ENCODE measurements around the gene ERBB2.
A peak's percentile ranks its signal among the peaks of the same experiment; 100 is the strongest.

The ERBB2 gene

DNA sequence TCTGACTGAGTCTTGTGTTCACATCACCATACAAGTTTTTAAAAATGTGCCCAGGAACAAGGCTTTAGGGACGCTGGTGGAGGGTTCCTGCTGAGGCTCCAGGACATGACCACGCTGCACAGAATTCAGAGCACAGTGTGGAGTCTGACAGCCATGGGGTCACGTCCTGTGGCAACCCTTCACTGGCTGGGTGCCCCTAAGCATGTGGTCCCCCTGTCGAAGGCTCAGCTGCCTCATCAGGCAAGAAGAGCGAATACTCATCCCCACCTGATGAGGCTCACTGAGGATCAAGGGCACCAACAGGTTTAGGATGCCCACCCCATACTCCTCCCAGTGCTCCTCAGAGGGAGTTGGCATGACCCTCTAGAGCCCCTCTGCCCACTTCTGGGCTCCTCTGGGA is 25.7 kb upstream of the ERBB2 start:
- Histone ChIP-seq H3K4me2 (ENCODE audit: insufficient read depth, low read length, poor library complexity, severe bottlenecking) (no peak overlapping the region), H2AFZ (ENCODE audit: low read length) (no peak overlapping the region), H3K9ac (ENCODE audit: low read depth, low read length, poor library complexity) (peak overlapping the region; percentile 7), H3K27me3 (ENCODE audit: control insufficient read depth in 3 of 3, insufficient read depth in 3 of 3, low read depth in 1 of 3, low read length in 3 of 3) (peaks cover 0 to 15% (median 12%) of the 10 kb centered on the region in 3 experiments), H4K91ac (ENCODE audit: low read depth, low read length, poor library complexity) (no peak overlapping the region), H3K4ac (ENCODE audit: low read length) (no peak overlapping the region), H3K4me1 (ENCODE audit: control insufficient read depth in 2 of 2, insufficient read depth in 1 of 2, low read depth in 1 of 2, low read length in 2 of 2) (no peaks in the 10 kb centered on the region), H2BK15ac (ENCODE audit: low read length) (no peak overlapping the region), H3K18ac (ENCODE audit: low read length) (no peak overlapping the region), H3K4me3 (ENCODE audit: low read length in 2 of 2) (no peak overlapping the region), H2BK12ac (ENCODE audit: low read length) (no peak overlapping the region), H2BK5ac (ENCODE audit: low read length) (no peak overlapping the region), H3K9me3 (replicated peaks in 1 of 2; ENCODE audit: control insufficient read depth in 2 of 2, insufficient read depth in 1 of 2, low read depth in 1 of 2, low read length in 2 of 2) (no peaks in the 10 kb centered on the region), H4K8ac (ENCODE audit: low read depth, low read length) (no peak overlapping the region), H3K14ac (ENCODE audit: low read length) (no peak overlapping the region), H3K27ac (replicated peaks; ENCODE audit: low read length) (no peak overlapping the region), H2BK120ac (ENCODE audit: low read depth, low read length) (no peak overlapping the region), H3K36me3 (replicated peaks in 1 of 2; ENCODE audit: control insufficient read depth in 2 of 2, insufficient read depth in 2 of 2, low read length in 2 of 2) (peaks cover 4 to 8% of the 10 kb centered on the region in 2 donors), H2AK5ac (ENCODE audit: low read depth, low read length) (peak overlapping the region; percentile 23), H3K79me1 (ENCODE audit: low read depth, low read length) (no peaks in the 10 kb centered on the region), H3K23ac (ENCODE audit: low read depth, low read length, poor library complexity) (no peak overlapping the region)
- DNase-seq (ENCODE audit: low spot score): no peak
- whole genome bisulfite sequencing, 2 donors (ENCODE audit: extremely low coverage in 2 of 2, insufficient read length in 2 of 2, insufficient replicate concordance in 1 of 2): no CpG with 5 or more reads among the region's 5 CpGs

DNA sequence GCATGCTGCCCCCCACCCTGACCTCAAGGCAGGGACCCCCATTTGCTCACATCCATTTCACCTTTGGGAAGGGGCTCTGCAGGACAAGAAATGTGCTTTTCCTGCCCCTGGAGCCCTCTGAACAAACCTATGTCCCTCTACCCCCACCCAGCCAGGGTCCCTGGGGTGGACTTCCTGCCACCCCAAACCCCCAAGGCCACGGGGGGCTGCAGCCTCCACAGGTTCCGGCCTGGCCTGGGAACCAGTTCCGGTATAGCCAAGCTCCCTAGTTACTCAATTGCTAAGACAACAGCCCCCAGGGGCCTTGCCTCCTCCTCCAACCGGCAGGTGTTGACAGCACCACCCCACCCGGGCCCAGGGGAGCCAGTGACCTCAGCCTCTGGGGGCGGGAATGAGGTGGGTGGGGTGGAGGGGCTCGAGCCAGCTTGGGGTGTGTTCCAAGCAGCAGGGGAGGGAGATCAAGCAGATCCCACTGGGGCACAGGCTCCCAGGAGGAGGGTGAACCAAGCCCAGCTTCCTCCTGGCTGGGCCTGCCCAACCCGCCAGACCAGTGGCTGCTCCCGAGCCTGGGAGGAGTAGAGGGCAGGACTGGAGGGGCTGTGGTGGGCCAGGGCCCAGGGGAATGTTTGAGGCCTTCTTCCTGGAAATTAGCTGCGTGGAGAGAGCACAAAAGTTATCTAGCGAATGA is 25.0 kb upstream of the ERBB2 start:
- Histone ChIP-seq H3K9me3 (replicated peaks in 1 of 2; ENCODE audit: control insufficient read depth in 2 of 2, insufficient read depth in 1 of 2, low read depth in 1 of 2, low read length in 2 of 2) (no peaks in the 10 kb centered on the region), H3K4me1 (ENCODE audit: control insufficient read depth in 2 of 2, insufficient read depth in 1 of 2, low read depth in 1 of 2, low read length in 2 of 2) (no peaks in the 10 kb centered on the region), H3K14ac (ENCODE audit: low read length) (no peak overlapping the region), H3K23ac (ENCODE audit: low read depth, low read length, poor library complexity) (no peak overlapping the region), H2AFZ (ENCODE audit: low read length) (no peak overlapping the region), H2BK15ac (ENCODE audit: low read length) (no peak overlapping the region), H3K79me1 (ENCODE audit: low read depth, low read length) (no peaks in the 10 kb centered on the region), H3K27ac (replicated peaks; ENCODE audit: low read length) (no peak overlapping the region), H3K4ac (ENCODE audit: low read length) (no peak overlapping the region), H3K18ac (ENCODE audit: low read length) (no peak overlapping the region), H2BK5ac (ENCODE audit: low read length) (no peak overlapping the region), H4K91ac (ENCODE audit: low read depth, low read length, poor library complexity) (no peak overlapping the region), H3K36me3 (replicated peaks in 1 of 2; ENCODE audit: control insufficient read depth in 2 of 2, insufficient read depth in 2 of 2, low read length in 2 of 2) (peaks cover 4 to 8% of the 10 kb centered on the region in 2 donors), H3K4me2 (ENCODE audit: insufficient read depth, low read length, poor library complexity, severe bottlenecking) (no peak overlapping the region), H4K8ac (ENCODE audit: low read depth, low read length) (no peak overlapping the region), H2BK12ac (ENCODE audit: low read length) (no peak overlapping the region), H3K9ac (ENCODE audit: low read depth, low read length, poor library complexity) (no peak overlapping the region), H2AK5ac (ENCODE audit: low read depth, low read length) (peak overlapping the region; percentile 23), H3K27me3 (ENCODE audit: control insufficient read depth in 3 of 3, insufficient read depth in 3 of 3, low read depth in 1 of 3, low read length in 3 of 3) (peaks cover 0 to 8% (median 7%) of the 10 kb centered on the region in 3 experiments), H3K4me3 (ENCODE audit: low read length in 2 of 2) (no peak overlapping the region), H2BK120ac (ENCODE audit: low read depth, low read length) (no peak overlapping the region)
- WGBS, 2 donors (ENCODE audit: extremely low coverage in 2 of 2, insufficient read length in 2 of 2, insufficient replicate concordance in 1 of 2): no CpG with 5 or more reads among the region's 11 CpGs
- no peak for DNase-seq (ENCODE audit: low spot score)

DNA sequence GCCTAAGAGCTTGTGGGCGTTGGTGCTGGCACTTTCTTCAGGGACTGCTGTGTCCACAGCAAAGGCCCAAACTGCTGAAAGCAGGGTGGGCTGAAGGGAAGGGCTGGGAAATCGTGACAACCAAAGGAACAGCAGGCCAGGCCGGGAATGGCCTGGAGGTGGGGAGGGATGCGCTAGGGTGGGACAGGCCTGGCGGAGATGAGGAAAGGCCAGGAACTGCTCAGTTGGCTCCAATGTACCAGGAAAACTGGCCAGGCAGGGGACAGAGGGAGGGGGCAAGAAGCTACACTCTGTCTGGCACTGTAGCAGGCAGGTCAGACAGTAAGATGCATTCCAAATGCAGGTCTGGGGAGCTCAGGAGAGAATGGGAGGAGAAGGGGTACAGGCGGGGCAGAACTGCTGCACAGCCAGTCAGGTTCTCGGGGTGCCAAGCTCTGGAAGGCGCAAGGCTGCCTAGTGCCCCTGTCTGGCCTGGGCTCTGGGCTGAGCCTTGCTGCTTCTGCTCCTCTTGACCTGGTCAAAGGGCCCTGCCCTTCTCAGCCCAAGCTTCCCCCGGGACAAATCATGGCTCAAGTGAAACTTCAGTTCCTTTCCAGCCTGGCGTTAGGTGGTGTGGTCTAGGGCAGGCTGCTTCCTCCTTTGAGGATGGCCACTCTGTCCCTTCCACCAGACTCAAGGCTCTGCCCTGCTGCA is 24.3 kb upstream of the ERBB2 start:
- H2BK120ac ChIP-seq (ENCODE audit: low read depth, low read length): no peak overlapping the region
- H3K36me3 ChIP-seq (replicated peaks in 1 of 2; ENCODE audit: control insufficient read depth in 2 of 2, insufficient read depth in 2 of 2, low read length in 2 of 2): peaks cover 4 to 8% of the 10 kb centered on the region in 2 donors
- H3K9ac ChIP-seq (ENCODE audit: low read depth, low read length, poor library complexity): no peak overlapping the region
- H4K8ac ChIP-seq (ENCODE audit: low read depth, low read length): no peak overlapping the region
- no peak overlapping the region for H2BK12ac ChIP-seq (ENCODE audit: low read length)
- no peaks in the 10 kb centered on the region for H3K4me1 ChIP-seq (ENCODE audit: control insufficient read depth in 2 of 2, insufficient read depth in 1 of 2, low read depth in 1 of 2, low read length in 2 of 2)
- no peak overlapping the region for H4K91ac ChIP-seq (ENCODE audit: low read depth, low read length, poor library complexity)
- no peak overlapping the region for H3K27ac ChIP-seq (replicated peaks; ENCODE audit: low read length)
- H3K27me3 ChIP-seq (ENCODE audit: control insufficient read depth in 3 of 3, insufficient read depth in 3 of 3, low read depth in 1 of 3, low read length in 3 of 3): peaks cover 0 to 3% (median 1%) of the 10 kb centered on the region in 3 experiments
- H3K79me1 ChIP-seq (ENCODE audit: low read depth, low read length): no peaks in the 10 kb centered on the region
- H3K18ac ChIP-seq (ENCODE audit: low read length): no peak overlapping the region
- H2BK15ac ChIP-seq (ENCODE audit: low read length): no peak overlapping the region
- H3K23ac ChIP-seq (ENCODE audit: low read depth, low read length, poor library complexity): no peak overlapping the region
- peak overlapping the region; percentile 71 for H2BK5ac ChIP-seq (ENCODE audit: low read length)
- WGBS, 2 donors (ENCODE audit: extremely low coverage in 2 of 2, insufficient read length in 2 of 2, insufficient replicate concordance in 1 of 2): no CpG with 5 or more reads among the region's 10 CpGs
- no peak overlapping the region for H3K4ac ChIP-seq (ENCODE audit: low read length)
- no peaks in the 10 kb centered on the region for H3K9me3 ChIP-seq (replicated peaks in 1 of 2; ENCODE audit: control insufficient read depth in 2 of 2, insufficient read depth in 1 of 2, low read depth in 1 of 2, low read length in 2 of 2)
- no peak overlapping the region for H3K4me3 ChIP-seq (ENCODE audit: low read length in 2 of 2)
- no peak overlapping the region for H3K14ac ChIP-seq (ENCODE audit: low read length)
- no peak overlapping the region for H3K4me2 ChIP-seq (ENCODE audit: insufficient read depth, low read length, poor library complexity, severe bottlenecking)
- H2AFZ ChIP-seq (ENCODE audit: low read length): no peak overlapping the region
- DNase-seq (ENCODE audit: low spot score): no peak
- no peak overlapping the region for H2AK5ac ChIP-seq (ENCODE audit: low read depth, low read length)

DNA sequence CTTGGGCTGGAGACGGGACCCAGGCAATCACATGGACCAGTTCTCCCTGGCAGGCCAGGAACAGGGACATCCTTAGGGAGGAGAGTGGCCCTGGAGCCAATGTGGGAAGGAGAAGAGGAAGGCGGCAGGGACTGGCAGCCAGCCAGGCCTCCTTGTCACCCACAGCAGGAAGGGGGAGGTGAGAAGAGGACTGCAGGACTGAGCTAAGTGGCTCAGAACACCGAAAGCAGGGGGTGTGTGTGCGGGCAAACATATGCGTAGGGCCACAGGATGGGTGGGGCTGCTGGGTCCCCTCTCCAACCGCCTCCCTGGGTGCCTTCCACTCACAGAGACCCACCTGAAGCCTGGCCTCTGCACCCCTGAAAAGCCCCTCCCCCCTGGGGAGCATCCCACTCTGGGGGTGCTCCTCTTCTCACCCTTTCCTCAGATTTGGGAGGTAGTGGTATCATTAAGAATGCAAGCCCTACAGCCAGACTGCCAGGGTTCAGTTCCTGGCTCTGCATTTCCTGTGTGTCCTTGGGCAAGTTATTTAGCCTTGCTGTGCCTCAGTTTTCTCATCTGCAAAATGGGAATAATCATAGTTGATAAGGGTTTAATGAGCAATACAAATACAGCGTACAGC is 23.6 kb upstream of the ERBB2 start:
- Histone ChIP-seq H2BK15ac (ENCODE audit: low read length) (no peak overlapping the region), H3K36me3 (replicated peaks in 1 of 2; ENCODE audit: control insufficient read depth in 2 of 2, insufficient read depth in 2 of 2, low read length in 2 of 2) (peaks cover 4 to 12% of the 10 kb centered on the region in 2 donors), H3K14ac (ENCODE audit: low read length) (no peak overlapping the region), H3K27me3 (ENCODE audit: control insufficient read depth in 3 of 3, insufficient read depth in 3 of 3, low read depth in 1 of 3, low read length in 3 of 3) (no peaks in the 10 kb centered on the region), H3K79me1 (ENCODE audit: low read depth, low read length) (no peaks in the 10 kb centered on the region), H4K8ac (ENCODE audit: low read depth, low read length) (no peak overlapping the region), H3K9me3 (replicated peaks in 1 of 2; ENCODE audit: control insufficient read depth in 2 of 2, insufficient read depth in 1 of 2, low read depth in 1 of 2, low read length in 2 of 2) (no peaks in the 10 kb centered on the region), H3K4ac (ENCODE audit: low read length) (no peak overlapping the region), H2AFZ (ENCODE audit: low read length) (no peak overlapping the region), H3K4me2 (ENCODE audit: insufficient read depth, low read length, poor library complexity, severe bottlenecking) (no peak overlapping the region), H3K9ac (ENCODE audit: low read depth, low read length, poor library complexity) (no peak overlapping the region), H4K91ac (ENCODE audit: low read depth, low read length, poor library complexity) (no peak overlapping the region), H3K23ac (ENCODE audit: low read depth, low read length, poor library complexity) (no peak overlapping the region), H2BK120ac (ENCODE audit: low read depth, low read length) (no peak overlapping the region), H2BK12ac (ENCODE audit: low read length) (no peak overlapping the region), H2AK5ac (ENCODE audit: low read depth, low read length) (no peak overlapping the region), H3K4me1 (ENCODE audit: control insufficient read depth in 2 of 2, insufficient read depth in 1 of 2, low read depth in 1 of 2, low read length in 2 of 2) (no peaks in the 10 kb centered on the region), H3K27ac (replicated peaks; ENCODE audit: low read length) (no peak overlapping the region), H3K4me3 (ENCODE audit: low read length in 2 of 2) (no peak overlapping the region), H3K18ac (ENCODE audit: low read length) (no peak overlapping the region), H2BK5ac (ENCODE audit: low read length) (peak overlapping the region; percentile 71)
- no CpG with 5 or more reads among the region's 7 CpGs for WGBS, 2 donors (ENCODE audit: extremely low coverage in 2 of 2, insufficient read length in 2 of 2, insufficient replicate concordance in 1 of 2)
- DNase-seq (ENCODE audit: low spot score): no peak

All from neuronal stem cell (in vitro differentiated cells).